K562 (cell line): ENCODE results near the gene UNKL.

Experiments used
- EZH2 ChIP-seq: IDR thresholded peaks from 2 replicates; pipeline ENCODE4 v1.6.1; 2012; ENCODE audit warnings: low read depth, mild to moderate bottlenecking, inconsistent platforms, low read length, borderline replicate concordance
- GATAD2A ChIP-seq: fragments of 450-650 bp; IDR thresholded peaks from 2 replicates; pipeline ENCODE4 v1.6.1; 2017
- KAT8 ChIP-seq: fragments of 450-650 bp; IDR thresholded peaks from 2 replicates; pipeline ENCODE4 v1.6.1; 2016; ENCODE audit warnings: low read depth, mild to moderate bottlenecking
- MAZ ChIP-seq, 2 experiments: fragments of 450-650 bp in 1 of 2; sonication (generic) in 1 of 2; formaldehyde crosslinking; IDR thresholded peaks in 1 of 2; conservative IDR thresholded peaks in 1 of 2; 2 replicates each; pipeline versions ENCODE4 v1.4.0 to v1.5.0; 2020; ENCODE audit warnings: mild to moderate bottlenecking in 1 of 2, missing genetic modification reagents in 1 of 2
- POLR2A ChIP-seq: fragments of 450-650 bp; conservative IDR thresholded peaks from 2 replicates; pipeline ENCODE4 v1.6.1; 2016
- SMC3 ChIP-seq: conservative IDR thresholded peaks from 2 replicates; pipeline ENCODE4 v1.6.1; 2011; ENCODE audit warnings: low read depth, low read length, improper control_type of control experiment; ENCODE audit not compliant: insufficient read depth
- TBP ChIP-seq: optimal IDR thresholded peaks from 2 replicates; pipeline ENCODE3; 2011; ENCODE audit warnings: low read depth, low read length, improper control_type of control experiment
- TCF7L2 ChIP-seq: fragments of 150-350 bp; IDR thresholded peaks from 2 replicates; pipeline ENCODE4 v1.6.1; 2016; ENCODE audit warnings: low read depth, mild to moderate bottlenecking, low read length, moderate library complexity
- ZNF217 ChIP-seq: sonication (generic); formaldehyde crosslinking; IDR thresholded peaks from 2 replicates; pipeline ENCODE4 v1.8.0; 2022; ENCODE audit warnings: mild to moderate bottlenecking, missing genetic modification reagents
- ZSCAN32 ChIP-seq: fragments of 450-650 bp; formaldehyde crosslinking; IDR thresholded peaks from 2 replicates; pipeline ENCODE4 v1.4.0; 2020; ENCODE audit warnings: mild to moderate bottlenecking, moderate library complexity
- TF ChIP-seq, protein P1 (sequence below), 3 experiments: IDR thresholded peaks in 2 of 3; conservative IDR thresholded peaks in 1 of 3; 2 replicates each; pipeline ENCODE4 v1.5.1; 2011 to 2012; ENCODE audit warnings: low read length in 3 of 3, mild to moderate bottlenecking in 3 of 3, control low read depth in 2 of 3, improper control_type of control experiment in 1 of 3, inconsistent platforms in 1 of 3, low read depth in 1 of 3, mixed read lengths in 1 of 3, moderate library complexity in 1 of 3; ENCODE audit not compliant: insufficient read depth in 2 of 3

DNA sequence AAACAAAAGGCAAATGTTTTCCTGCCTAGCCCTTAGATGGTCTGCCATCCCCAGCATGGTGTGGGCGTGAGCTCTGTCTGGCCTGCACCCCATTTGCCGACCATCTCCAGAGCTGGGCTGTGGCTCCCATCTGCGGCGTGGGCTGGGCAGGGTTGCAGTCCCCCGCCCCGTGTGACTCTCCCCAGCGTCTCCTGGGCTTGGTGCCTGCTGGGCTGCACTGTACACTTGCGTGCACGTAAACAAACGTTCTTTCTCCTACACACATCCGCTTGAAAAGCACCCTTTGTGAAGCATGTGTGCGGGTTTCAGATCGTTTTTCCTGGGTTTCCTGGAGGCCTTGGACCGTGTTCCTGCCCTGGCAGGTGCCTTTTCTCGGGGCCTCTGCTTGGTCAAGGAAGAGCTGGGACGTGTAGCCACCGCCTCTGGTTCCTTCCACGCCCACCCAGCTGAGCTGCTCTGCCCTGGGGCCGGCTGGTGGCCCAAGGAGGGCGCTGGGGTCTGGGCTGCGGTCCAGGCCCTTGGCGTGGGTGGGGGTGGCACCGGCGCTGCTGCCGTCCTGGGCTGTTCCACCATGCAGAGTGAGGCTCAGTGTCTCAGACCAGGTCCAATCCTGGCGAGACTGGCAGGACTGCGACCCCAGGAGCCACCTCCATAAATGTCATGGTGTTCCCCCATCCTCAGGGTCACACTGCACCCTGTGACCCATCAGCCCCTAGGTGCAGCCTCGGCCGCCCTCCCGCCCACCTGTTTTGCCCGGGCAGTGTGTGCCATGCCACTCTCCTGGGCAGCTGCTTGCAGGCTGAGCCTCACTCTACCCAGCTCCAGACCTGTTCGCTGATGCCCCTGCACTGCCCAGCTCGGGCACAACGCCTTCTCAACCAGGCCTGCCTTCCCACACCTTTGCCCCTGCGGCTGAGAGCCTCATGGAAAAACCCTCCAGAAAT lies 90.9 kb downstream of the UNKL start:
- TF ChIP-seq MAZ (CRISPR knock-in tag; conservative IDR thresholded peaks at IDR 0.05 in 1 of 2, IDR thresholded peaks at IDR 0.05 in 1 of 2): no peak
- no peak for TF ChIP-seq SMC3
- no peak for TF ChIP-seq ZNF217
- no peak for TF ChIP-seq TBP
- TF ChIP-seq, protein P1, sequence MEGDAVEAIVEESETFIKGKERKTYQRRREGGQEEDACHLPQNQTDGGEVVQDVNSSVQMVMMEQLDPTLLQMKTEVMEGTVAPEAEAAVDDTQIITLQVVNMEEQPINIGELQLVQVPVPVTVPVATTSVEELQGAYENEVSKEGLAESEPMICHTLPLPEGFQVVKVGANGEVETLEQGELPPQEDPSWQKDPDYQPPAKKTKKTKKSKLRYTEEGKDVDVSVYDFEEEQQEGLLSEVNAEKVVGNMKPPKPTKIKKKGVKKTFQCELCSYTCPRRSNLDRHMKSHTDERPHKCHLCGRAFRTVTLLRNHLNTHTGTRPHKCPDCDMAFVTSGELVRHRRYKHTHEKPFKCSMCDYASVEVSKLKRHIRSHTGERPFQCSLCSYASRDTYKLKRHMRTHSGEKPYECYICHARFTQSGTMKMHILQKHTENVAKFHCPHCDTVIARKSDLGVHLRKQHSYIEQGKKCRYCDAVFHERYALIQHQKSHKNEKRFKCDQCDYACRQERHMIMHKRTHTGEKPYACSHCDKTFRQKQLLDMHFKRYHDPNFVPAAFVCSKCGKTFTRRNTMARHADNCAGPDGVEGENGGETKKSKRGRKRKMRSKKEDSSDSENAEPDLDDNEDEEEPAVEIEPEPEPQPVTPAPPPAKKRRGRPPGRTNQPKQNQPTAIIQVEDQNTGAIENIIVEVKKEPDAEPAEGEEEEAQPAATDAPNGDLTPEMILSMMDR (IDR thresholded peaks at IDR 0.05 in 2 of 3, conservative IDR thresholded peaks at IDR 0.05 in 1 of 3; ENCODE audit: insufficient read depth in 2 of 3, low read depth in 1 of 3, low read length in 3 of 3): no peak
- no peak for TF ChIP-seq EZH2
- TF ChIP-seq POLR2A: no peak
- no peak for TF ChIP-seq TCF7L2
- TF ChIP-seq ZSCAN32 (CRISPR knock-in tag): no peak
- TF ChIP-seq GATAD2A: no peak
- TF ChIP-seq KAT8: no peak
